NT2/D1 (cell line): ENCODE results near the gene WDR86.

Experiments
- SUZ12 ChIP-seq: IDR thresholded peaks from 2 replicates; pipeline ENCODE4 v1.6.1; 2011; ENCODE audit not compliant: insufficient read length, insufficient read depth; ENCODE audit errors: extremely low read depth
- ZNF274 ChIP-seq: IDR thresholded peaks from 2 replicates; pipeline ENCODE4 v1.6.1; 2011; ENCODE audit warnings: mild to moderate bottlenecking, low read depth, low read length

- no peak for TF ChIP-seq ZNF274
- TF ChIP-seq SUZ12 = no peak
These were observed 73.7 kb downstream of the WDR86 start for GRCh38 chr7:151336027-151336708.
